Uterus (tissue), 2 donors: ENCODE results near the gene BOD1L2.

Experiments
- POLR2A ChIP-seq, 2 donors: fragments of 450-650 bp; IDR thresholded peaks; one replicate each; pipeline ENCODE4 v1.6.1; 2016; ENCODE audit warnings: antibody characterized with exemption in 2 of 2, mild to moderate bottlenecking in 1 of 2, moderate library complexity in 1 of 2
- TF ChIP-seq, protein P1 (sequence below), 4 experiments: fragments of 200-600 bp in 2 of 4; fragments of 450-650 bp in 2 of 4; sonication (generic) in 2 of 4; IDR thresholded peaks; one replicate each; pipeline ENCODE4 v1.5.1; 2016 to 2019; ENCODE audit warnings: antibody characterized with exemption in 4 of 4, mild to moderate bottlenecking in 2 of 4, moderate library complexity in 1 of 4

DNA sequence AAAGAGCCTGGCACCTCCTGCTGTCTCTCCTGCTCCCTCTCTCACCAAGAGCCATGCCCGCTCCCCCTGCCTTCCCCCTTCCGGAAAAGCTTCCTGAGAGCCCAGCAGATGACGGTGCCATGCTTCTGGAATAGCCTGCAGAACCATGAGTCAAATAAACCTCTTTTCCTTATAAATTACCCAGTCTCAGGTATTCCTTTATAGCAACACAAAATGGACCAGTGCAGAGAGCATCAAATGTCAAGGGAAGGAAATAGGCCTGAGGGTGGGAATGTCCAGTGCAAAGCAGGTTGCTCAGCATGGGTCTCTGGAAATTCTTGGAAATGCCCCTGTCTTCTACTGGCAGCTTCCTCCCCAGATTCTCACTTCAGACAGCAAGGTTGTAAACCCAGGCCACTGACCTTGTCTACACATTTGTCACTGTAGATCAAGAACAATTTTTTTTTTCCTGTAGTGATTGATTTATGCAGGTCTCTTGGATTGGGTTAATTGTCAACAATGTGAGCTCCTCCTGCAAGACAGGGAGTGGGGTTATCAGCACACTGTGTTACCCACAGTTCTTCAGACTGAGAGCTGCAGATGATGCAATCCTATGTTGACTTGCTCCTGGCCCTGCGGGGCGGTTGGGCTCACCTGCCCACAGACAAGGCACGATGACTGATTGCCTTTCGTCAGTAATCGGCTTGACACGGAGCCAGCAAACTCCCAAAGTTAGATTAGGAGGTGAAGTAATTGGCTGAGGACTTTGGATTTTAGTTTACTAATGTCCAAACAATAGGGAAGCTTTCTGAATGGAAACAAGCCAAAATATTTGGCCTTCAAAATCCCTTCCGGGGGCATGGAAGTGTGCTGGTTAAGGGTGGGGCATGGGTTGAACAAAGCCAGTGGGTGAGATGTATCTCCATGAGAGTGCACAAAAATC lies 5.4 kb upstream of the BOD1L2 start:
- TF ChIP-seq POLR2A (IDR thresholded peaks at IDR 0.05): no peak
- TF ChIP-seq, protein P1, sequence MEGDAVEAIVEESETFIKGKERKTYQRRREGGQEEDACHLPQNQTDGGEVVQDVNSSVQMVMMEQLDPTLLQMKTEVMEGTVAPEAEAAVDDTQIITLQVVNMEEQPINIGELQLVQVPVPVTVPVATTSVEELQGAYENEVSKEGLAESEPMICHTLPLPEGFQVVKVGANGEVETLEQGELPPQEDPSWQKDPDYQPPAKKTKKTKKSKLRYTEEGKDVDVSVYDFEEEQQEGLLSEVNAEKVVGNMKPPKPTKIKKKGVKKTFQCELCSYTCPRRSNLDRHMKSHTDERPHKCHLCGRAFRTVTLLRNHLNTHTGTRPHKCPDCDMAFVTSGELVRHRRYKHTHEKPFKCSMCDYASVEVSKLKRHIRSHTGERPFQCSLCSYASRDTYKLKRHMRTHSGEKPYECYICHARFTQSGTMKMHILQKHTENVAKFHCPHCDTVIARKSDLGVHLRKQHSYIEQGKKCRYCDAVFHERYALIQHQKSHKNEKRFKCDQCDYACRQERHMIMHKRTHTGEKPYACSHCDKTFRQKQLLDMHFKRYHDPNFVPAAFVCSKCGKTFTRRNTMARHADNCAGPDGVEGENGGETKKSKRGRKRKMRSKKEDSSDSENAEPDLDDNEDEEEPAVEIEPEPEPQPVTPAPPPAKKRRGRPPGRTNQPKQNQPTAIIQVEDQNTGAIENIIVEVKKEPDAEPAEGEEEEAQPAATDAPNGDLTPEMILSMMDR (IDR thresholded peaks at IDR 0.05): no peak
